ENCODE data around the gene C1QTNF1. TPM values are rescaled to one million over a fixed set of nuclear protein-coding genes. Genes with fewer than 3 reads are reported as not detected.

C1QTNF1 gene
- total RNA-seq, 2 donors from 2014 or later: 10.4 to 12.1 TPM

GRCh38 chr17:79048826-79049755, 25.1 kb downstream of the C1QTNF1 start:
- no peak for TF ChIP-seq CTCF (IDR thresholded peaks at IDR 0.05)
- no peak for DNase-seq

GRCh38 chr17:79049821-79050220, 25.9 kb downstream of the C1QTNF1 start:
- Histone ChIP-seq H3K9me3 (no peaks in the 10 kb centered on the region), H3K4me1 (no peaks in the 10 kb centered on the region), H3K27me3 (no peaks in the 10 kb centered on the region), H3K4me3 (no peak overlapping the region), H3K27ac (no peak overlapping the region), H3K36me3 (no peaks in the 10 kb centered on the region), H3K9ac (ENCODE audit: low read depth in 2 of 2, low read length in 2 of 2) (no peak overlapping the region)
- intact Hi-C loops (cut with DNase I): no loop called here
- no peak for TF ChIP-seq CTCF (IDR thresholded peaks at IDR 0.05)
- no peak for DNase-seq

More at GRCh38 chr17:79048826-79049755, 25.1 kb downstream of the C1QTNF1 start:
- Histone ChIP-seq H3K27me3 (no peaks in the 10 kb centered on the region), H3K27ac (no peak overlapping the region), H3K9me3 (no peaks in the 10 kb centered on the region), H3K4me3 (no peak overlapping the region), H3K36me3 (no peaks in the 10 kb centered on the region), H3K9ac (ENCODE audit: low read depth in 2 of 2, low read length in 2 of 2) (no peak overlapping the region), H3K4me1 (no peaks in the 10 kb centered on the region)
- intact Hi-C loops (cut with DNase I): no loop called here

DNA sequence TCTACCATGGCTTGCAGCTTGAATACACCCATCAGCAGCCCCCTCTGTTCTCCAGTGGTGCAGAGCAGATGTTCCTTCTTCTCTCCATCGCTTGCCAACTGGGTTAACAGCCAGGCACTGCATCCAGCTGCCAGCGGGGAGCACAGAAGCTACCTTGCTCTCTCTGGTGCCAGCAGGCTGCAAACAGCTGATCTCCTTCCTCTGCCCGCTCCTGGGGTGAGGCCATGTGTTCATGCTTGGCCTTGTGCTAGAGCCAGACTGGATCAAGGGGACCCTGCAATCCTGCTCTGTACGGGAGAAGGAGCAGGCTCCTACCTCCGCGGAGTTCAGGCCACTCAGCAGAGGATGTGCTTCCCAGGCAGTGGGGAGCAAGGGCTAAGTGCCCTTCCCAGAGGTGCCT, 26.6 kb downstream of the C1QTNF1 start:
- H3K9me3 ChIP-seq: no peaks in the 10 kb centered on the region
- no peak for DNase-seq
- H3K9ac ChIP-seq (ENCODE audit: low read depth in 2 of 2, low read length in 2 of 2): no peak overlapping the region
- no peak overlapping the region for H3K4me3 ChIP-seq
- intact Hi-C loops (cut with DNase I): no loop called here
- H3K4me1 ChIP-seq: no peaks in the 10 kb centered on the region
- no peak overlapping the region for H3K27ac ChIP-seq
- H3K36me3 ChIP-seq: no peaks in the 10 kb centered on the region
- TF ChIP-seq CTCF (IDR thresholded peaks at IDR 0.05): no peak
- H3K27me3 ChIP-seq: no peaks in the 10 kb centered on the region

- no peaks in the 10 kb centered on the region for H3K36me3 ChIP-seq
- no peaks in the 10 kb centered on the region for H3K27me3 ChIP-seq
- no peak overlapping the region for H3K27ac ChIP-seq
- DNase-seq: no peak
- no peaks in the 10 kb centered on the region for H3K9me3 ChIP-seq
- no peak overlapping the region for H3K9ac ChIP-seq (ENCODE audit: low read depth in 2 of 2, low read length in 2 of 2)
- H3K4me1 ChIP-seq: no peaks in the 10 kb centered on the region
- intact Hi-C loops (cut with DNase I): no loop called here
- no peak for TF ChIP-seq CTCF (IDR thresholded peaks at IDR 0.05)
- no peak overlapping the region for H3K4me3 ChIP-seq
Measured at GRCh38 chr17:79051306-79051705, 27.3 kb downstream of the C1QTNF1 start.

- no peaks in the 10 kb centered on the region for H3K36me3 ChIP-seq
- H3K27ac ChIP-seq: no peak overlapping the region
- TF ChIP-seq CTCF (IDR thresholded peaks at IDR 0.05): no peak
- no peaks in the 10 kb centered on the region for H3K9me3 ChIP-seq
- no peak overlapping the region for H3K9ac ChIP-seq (ENCODE audit: low read depth in 2 of 2, low read length in 2 of 2)
- intact Hi-C loops (cut with DNase I): no loop called here
- no peaks in the 10 kb centered on the region for H3K27me3 ChIP-seq
- H3K4me3 ChIP-seq: no peak overlapping the region
- no peaks in the 10 kb centered on the region for H3K4me1 ChIP-seq
- DNase-seq: no peak
Measured at GRCh38 chr17:79052131-79052530, 28.2 kb downstream of the C1QTNF1 start.
